GM06990 (cell line): ENCODE data around the gene FBXL19.
A peak's percentile ranks its signal among the peaks of the same experiment; 100 is the strongest.

ENCODE experiments used
- DNase-seq: peaks from one replicate; pipeline ENCODE4 v3.0.0-alpha.2; 2011; ENCODE audit not compliant: insufficient read length; ENCODE audit errors: extremely low read depth
- H3K27me3 ChIP-seq: replicated peaks from 2 replicates; pipeline ENCODE4 v1.6.0; 2011; ENCODE audit warnings: low read length; ENCODE audit not compliant: control insufficient read depth, insufficient read depth
- H3K36me3 ChIP-seq: 2 replicates; pipeline ENCODE4 v1.5.1; 2011; ENCODE audit warnings: low read length; ENCODE audit not compliant: control insufficient read depth, insufficient read depth
- H3K4me3 ChIP-seq: replicated peaks from 2 replicates; pipeline ENCODE4 v1.5.1; 2011; ENCODE audit warnings: low read depth, mild to moderate bottlenecking, control low read depth, low read length
- TF ChIP-seq, protein P1 (sequence below): IDR thresholded peaks from 2 replicates; pipeline ENCODE4 v1.5.1; 2011; ENCODE audit warnings: low read length, control low read depth, mild to moderate bottlenecking, inconsistent platforms; ENCODE audit not compliant: insufficient read depth, poor library complexity, severe bottlenecking

FBXL19 gene

DNA sequence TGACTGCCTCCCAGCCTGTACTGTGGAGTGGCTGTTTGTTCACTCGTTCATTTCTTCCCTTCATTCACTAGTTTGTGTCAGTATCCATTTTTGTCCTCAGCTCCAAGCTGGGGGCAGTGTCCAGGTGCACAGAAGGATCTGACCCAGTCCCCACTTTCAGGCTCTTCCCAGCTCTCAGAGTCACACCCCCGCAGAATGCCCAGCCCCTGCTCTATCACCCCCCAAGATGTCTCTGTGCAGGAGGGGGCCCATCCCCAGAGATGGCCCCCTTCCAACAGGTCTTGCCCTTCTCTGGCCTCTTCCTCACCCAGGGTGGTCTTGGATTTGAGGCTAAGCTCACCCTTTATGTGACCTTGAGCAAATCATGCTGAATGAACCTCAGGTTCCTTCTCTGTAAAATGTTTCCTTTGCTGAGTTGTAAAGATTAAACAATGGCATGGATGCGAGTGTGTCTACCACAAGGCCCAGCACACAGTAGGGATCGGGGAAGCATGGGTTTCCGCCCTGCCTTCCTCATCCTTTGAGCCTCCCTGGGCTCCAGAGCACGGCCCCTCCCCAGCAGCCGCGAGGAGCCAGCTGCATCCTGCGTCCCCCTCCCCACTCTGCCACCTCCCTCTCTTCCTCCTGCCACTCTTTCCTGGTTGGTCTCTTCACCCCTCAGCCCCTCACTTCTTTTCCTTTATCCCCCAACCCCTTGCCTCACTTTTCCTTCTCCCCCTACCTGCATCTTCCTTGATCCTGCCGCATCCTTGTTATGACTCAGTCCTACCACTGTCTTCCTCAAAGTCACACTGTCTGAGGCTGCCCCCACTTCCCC lies 2.8 kb downstream of the FBXL19 start:
- no peak for DNase-seq
- H3K4me3 ChIP-seq = no peak overlapping the region
- peaks cover 14% of the 10 kb centered on the region for H3K36me3 ChIP-seq
- H3K27me3 ChIP-seq = no peaks in the 10 kb centered on the region
- TF ChIP-seq, protein P1, sequence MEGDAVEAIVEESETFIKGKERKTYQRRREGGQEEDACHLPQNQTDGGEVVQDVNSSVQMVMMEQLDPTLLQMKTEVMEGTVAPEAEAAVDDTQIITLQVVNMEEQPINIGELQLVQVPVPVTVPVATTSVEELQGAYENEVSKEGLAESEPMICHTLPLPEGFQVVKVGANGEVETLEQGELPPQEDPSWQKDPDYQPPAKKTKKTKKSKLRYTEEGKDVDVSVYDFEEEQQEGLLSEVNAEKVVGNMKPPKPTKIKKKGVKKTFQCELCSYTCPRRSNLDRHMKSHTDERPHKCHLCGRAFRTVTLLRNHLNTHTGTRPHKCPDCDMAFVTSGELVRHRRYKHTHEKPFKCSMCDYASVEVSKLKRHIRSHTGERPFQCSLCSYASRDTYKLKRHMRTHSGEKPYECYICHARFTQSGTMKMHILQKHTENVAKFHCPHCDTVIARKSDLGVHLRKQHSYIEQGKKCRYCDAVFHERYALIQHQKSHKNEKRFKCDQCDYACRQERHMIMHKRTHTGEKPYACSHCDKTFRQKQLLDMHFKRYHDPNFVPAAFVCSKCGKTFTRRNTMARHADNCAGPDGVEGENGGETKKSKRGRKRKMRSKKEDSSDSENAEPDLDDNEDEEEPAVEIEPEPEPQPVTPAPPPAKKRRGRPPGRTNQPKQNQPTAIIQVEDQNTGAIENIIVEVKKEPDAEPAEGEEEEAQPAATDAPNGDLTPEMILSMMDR = no peak

DNA sequence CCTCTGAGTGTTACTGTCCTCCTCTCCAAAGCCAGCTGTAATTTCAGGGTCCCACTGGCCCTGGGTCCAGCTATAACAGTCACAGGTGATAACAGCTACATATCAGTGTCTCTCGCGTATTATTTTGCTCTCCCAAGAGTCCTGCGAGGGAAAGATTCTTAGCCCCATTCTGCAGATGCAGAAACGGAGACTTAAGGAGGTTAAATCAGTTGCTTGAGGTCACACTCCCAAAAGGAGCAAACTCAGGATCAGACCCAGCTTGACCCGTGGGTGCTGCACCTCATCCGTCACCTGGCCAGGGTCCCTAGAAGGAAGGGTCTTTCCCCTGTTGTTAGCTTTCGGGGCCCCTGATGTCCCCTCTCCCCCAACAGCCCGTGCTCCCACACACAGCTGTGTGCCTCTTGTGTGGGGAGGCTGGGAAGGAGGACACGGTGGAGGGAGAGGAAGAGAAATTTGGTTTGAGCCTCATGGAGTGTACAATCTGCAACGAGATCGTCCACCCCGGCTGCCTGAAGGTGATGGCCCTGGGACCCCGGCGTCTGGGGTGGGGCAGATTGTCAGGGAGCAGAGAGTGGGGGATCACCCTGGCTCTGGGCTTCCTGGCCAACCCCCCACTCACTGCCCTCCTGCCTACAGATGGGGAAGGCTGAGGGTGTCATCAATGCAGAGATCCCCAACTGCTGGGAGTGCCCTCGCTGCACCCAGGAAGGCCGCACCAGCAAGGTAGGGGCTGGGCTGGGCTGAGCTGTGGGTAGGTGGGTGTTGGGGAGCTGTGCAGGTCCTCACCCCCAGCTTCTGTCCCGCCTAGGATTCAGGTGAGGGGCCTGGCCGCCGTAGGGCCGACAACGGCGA lies 3.8 kb downstream of the FBXL19 start:
- no peaks in the 10 kb centered on the region for H3K27me3 ChIP-seq
- H3K36me3 ChIP-seq = peaks cover 18% of the 10 kb centered on the region
- TF ChIP-seq, protein P1 = no peak
- H3K4me3 ChIP-seq = no peak overlapping the region
- DNase-seq = no peak

DNA sequence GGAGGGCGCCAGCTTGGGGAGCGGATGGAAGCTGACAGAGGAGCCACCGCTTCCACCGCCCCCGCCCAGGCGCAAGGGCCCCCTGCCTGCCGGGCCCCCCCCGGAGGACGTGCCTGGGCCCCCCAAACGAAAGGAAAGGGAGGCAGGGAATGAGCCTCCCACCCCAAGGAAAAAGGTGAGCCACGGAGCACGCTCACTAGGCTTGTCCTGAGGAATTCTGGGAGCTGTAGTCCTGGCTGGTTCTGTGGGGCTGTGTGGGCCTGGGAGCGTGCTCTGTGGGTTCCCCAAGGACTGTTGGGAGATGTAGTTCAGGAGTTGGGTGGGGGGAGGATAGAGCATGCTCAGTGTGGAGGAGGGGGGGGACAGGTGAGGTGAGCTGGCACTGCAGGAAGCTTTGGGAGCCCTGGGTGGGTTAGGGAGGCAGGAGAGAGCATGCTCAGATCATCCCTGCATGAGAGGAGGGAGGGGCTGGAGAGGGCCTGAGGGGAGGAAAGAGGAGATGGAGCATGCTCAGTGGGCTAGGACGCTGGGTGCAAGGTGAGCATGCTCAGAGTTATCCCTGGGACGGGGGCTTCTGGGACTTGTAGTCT lies 4.5 kb downstream of the FBXL19 start:
- DNase-seq = peak; percentile 60
- Histone ChIP-seq H3K4me3 (no peak overlapping the region), H3K27me3 (no peaks in the 10 kb centered on the region), H3K36me3 (peaks cover 20% of the 10 kb centered on the region)
- TF ChIP-seq, protein P1 = no peak

DNA sequence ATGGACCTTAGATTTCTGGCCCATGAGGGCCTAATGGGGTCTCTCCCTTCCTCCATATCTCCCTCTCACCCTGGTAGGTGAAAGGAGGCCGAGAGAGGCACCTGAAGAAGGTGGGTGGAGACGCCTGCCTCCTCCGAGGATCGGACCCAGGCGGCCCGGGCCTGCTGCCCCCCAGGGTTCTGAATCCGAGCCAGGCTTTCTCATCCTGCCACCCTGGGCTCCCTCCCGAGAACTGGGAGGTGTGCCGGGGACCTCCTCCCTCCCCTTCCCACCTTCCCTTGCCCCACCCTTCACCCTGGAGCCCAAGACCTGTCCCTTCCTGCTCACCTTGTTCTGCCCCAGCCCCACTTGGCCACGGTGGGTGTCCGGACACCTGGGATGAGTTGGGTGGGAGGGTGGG lies 5.0 kb downstream of the FBXL19 start:
- Histone ChIP-seq H3K27me3 (no peaks in the 10 kb centered on the region), H3K4me3 (no peak overlapping the region), H3K36me3 (peaks cover 20% of the 10 kb centered on the region)
- DNase-seq = no peak
- TF ChIP-seq, protein P1 = no peak

DNA sequence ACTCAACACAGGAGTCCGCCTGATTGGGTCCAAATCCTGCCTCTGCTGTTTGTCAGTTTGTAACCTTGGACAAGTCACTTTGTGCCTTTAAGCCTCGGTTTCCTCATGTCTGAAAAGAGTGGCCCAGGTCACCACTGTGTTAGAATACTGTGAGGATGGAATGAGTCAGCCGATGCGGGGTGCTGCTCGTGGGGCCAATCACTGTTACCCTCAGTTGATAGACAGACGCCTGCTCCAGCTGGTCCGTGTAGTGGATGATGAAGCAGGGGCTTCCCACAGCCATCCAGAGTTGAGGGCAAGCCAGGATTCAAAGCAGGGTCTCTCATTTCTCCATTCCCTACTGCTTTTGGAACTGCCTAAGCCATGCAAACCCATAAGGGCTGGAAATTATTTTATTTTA lies 5.8 kb downstream of the FBXL19 start:
- DNase-seq = no peak
- no peak overlapping the region for H3K4me3 ChIP-seq
- peaks cover 20% of the 10 kb centered on the region for H3K36me3 ChIP-seq
- H3K27me3 ChIP-seq = no peaks in the 10 kb centered on the region
- TF ChIP-seq, protein P1 = no peak
